ENCODE measurements around the gene MAP3K7.
A peak's percentile ranks its signal among the peaks of the same experiment; 100 is the strongest.

MAP3K7 gene

GRCh38 chr6:90484385-90484784 is 102.5 kb downstream of the MAP3K7 start:
- DNase-seq (ENCODE audit: low read depth, low spot score): no peak

GRCh38 chr6:90483956-90484355 is 102.9 kb downstream of the MAP3K7 start:
- no peak for DNase-seq (ENCODE audit: low read depth, low spot score)

- DNase-seq (ENCODE audit: low read depth, low spot score): no peak
These were observed 103.6 kb downstream of the MAP3K7 start for GRCh38 chr6:90483116-90483839.

- DNase-seq (ENCODE audit: low read depth, low spot score): no peak
These were observed 106.2 kb downstream of the MAP3K7 start for GRCh38 chr6:90480666-90481065.

- DNase-seq (ENCODE audit: low read depth, low spot score): no peak
These were observed 107.3 kb downstream of the MAP3K7 start for GRCh38 chr6:90479603-90479926.

DNA sequence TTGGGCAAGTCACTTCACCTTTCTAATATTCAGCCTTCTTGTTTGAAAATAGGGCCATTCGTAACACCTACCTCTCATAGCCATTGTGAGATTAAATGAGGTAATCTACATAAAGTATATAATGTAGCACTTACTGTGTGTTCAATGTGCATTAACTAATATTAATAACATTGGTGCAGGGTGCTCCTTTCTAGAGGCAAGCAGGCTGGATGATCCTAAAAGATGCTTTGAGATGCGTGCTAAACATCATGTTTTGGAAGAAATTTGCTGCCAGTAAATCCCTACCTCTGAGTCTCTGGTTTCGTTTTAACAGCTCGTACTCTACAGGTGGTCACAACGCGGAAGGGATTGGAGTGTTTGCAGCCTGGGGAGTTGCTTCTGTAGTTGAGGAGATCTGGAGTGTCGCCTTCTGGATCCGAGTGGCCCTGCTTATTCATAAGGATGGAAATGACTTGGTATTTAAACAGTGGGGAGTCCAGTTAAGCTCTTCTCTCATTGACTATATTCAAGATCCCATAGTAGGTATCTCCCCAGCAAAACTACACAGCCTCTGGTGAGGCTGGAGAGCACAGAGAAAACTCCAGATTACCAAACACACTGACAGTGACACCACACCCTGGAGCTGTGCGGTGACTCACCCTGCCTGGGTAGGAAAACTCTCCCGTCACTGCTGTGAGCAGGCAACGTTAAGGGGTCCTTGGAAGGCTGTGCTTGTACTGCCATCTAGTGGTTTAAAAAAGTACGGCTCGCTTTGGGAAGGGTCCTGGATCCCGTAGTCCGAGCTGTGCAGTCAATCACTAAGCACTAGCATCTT is 107.9 kb downstream of the MAP3K7 start:
- peak; percentile 82 for DNase-seq (ENCODE audit: low read depth, low spot score)

DNA sequence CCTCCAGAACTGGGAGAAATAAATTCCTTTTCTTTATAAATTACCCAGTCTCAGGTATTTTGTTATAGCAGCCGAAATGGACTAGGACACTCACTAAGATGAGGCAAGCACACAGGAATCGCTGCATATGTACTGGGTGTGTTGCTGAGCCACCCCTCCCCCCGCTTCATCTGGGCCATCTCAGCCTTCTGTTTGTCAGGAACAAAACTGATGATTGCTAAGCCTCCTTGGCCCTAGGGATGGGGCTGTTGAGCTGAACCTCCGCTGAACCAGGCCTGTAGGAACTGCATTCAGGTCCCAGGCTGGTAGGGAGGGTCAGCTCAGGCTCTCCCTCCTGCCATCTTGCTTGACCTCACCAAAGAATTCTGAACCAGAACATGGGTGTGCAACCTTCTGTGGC is 108.6 kb downstream of the MAP3K7 start:
- no peak for DNase-seq (ENCODE audit: low read depth, low spot score)

GRCh38 chr6:90477366-90477765 is 109.5 kb downstream of the MAP3K7 start:
- DNase-seq (ENCODE audit: low read depth, low spot score): no peak

DNA sequence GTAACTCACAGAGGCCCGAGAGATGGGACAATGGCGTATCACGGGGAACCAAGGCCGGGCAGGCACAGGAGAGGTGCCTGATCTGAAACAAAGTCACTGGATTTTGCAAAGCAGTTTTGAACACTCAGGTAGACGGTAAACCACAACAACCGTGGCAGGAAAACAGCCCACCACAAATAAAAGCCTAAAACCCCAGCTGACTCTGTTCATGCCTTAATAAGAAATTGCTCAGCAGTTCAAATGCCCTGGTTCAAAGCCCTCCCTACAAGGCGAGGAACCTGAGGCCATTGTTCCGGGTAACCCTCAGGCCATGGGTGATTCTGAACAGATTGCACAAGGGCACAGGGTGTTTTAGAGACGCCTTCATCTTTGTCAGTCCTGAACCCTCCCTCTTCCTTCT is 114.2 kb downstream of the MAP3K7 start:
- no peak for DNase-seq (ENCODE audit: low read depth, low spot score)

DNA sequence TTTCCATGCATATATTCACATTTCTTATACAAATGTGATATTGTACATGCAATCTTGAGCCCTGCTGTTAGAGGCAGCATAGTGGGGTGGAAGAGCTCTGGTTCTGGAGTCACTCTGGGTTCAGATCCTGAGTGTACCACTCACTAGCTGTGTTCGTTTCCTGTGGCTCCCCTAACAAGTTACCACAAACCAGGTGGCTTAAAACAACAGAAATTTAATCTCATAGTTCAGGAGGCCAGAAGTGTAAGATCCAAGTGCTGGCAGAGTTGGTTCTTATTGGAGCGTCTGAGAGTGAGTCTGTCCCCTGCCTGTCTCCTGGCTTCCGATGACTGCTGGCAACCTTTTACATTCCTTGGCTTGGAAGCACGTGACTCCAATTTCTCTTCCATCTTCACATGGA is 115.6 kb downstream of the MAP3K7 start:
- no peak for DNase-seq (ENCODE audit: low read depth, low spot score)

- no peak for DNase-seq (ENCODE audit: low read depth, low spot score)
These were observed 117.0 kb downstream of the MAP3K7 start for GRCh38 chr6:90469906-90470305.

GRCh38 chr6:90468859-90469258 is 118.0 kb downstream of the MAP3K7 start:
- no peak for DNase-seq (ENCODE audit: low read depth, low spot score)

- no peak for DNase-seq (ENCODE audit: low read depth, low spot score)
These were observed 118.8 kb downstream of the MAP3K7 start for GRCh38 chr6:90468080-90468479.

- no peak for DNase-seq (ENCODE audit: low read depth, low spot score)
These were observed 119.3 kb downstream of the MAP3K7 start for GRCh38 chr6:90467546-90467945.

DNA sequence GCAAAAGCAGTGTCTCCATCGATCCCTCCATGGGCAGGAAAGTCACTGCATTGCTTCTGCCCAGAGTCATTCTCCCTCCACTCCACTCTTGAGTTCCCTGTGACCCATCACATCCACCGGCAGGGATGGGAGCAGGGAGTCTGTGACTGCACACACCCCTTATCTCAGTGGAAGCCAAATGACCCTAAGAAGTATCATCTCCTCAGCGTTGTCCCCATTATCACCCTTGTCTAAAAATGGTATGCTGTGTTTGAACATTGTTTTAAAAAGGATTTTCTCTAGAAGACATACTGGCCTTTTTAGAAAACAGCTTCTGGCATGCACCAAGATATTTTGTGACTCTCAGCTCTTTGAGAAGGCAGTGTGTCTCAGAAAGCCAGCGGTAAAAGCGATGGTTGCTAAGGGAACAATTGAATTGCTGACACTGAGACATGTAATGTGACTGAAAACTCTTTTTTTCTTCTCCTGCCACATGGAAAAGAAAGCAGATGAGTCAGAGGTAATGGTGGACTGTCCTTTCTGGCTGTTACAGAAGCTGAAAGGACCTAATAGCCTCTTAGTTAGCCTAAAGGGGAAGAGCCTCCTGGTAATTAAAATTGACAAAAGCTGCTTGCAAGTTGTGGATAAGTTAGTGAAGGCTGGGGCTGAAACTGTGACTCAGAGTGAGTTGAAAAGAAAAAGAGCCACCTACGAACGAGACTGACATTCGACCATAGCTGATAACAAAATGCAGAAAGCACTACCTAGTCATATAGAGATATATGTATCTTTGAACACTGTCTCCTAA is 120.5 kb downstream of the MAP3K7 start:
- no peak for DNase-seq (ENCODE audit: low read depth, low spot score)

DNA sequence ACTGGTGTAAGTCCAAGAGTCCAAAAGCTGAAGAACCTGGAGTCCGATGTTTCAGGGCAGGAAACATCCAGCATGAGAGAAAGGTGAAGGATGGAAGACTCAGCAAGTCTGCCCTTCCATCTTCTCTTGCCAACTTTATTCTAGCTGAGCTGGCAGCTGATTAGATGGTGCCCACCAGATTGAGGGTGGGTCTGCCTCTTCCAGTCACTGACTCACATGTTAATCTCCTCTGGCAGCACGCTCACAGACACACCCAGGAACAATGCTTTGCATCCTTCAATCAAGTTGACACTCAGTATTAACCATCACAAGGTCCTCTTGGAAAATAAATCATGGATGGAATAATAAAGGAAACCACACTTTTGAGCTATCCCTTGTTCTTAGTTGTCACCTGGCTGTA is 121.2 kb downstream of the MAP3K7 start:
- DNase-seq (ENCODE audit: low read depth, low spot score): no peak

DNA sequence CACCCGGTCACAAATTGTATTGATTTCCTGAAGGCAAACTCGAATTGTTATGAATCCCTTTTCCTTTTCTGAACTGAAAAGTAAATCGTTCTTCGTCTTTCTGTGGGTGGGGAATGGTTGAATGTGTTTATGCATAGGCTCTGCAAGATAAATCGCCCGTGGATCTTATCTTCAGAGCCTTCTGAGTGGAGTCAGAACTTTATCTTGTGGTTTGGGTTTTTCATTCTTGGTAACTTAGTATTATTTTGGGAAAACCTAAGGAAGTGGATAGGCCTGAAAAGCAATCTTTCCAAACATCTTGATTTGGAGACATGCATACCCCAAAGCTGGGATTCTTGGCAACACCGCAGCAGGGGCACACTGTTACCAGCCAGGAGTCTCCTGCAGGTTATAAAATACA is 122.4 kb downstream of the MAP3K7 start:
- DNase-seq (ENCODE audit: low read depth, low spot score): no peak

GRCh38 chr6:90463874-90464273 is 123.0 kb downstream of the MAP3K7 start:
- DNase-seq (ENCODE audit: low read depth, low spot score): no peak
